GM23248 (cell line): ENCODE measurements around the gene ZNF229.
"Not testable (repeated sequence)": the region's sequence is repeated elsewhere in the genome, so short reads cannot be mapped to it uniquely, and the experiment has no call there.

Source experiments
- EZH2 ChIP-seq: fragments of 200-600 bp; sonication (generic); IDR thresholded peaks from 2 replicates; pipeline ENCODE4 v1.6.1; 2018; ENCODE audit warnings: antibody characterized with exemption, mild to moderate bottlenecking; ENCODE audit not compliant: insufficient read depth, poor library complexity, severe bottlenecking
- EZH2phosphoT487 ChIP-seq: fragments of 200-600 bp; sonication (generic); IDR thresholded peaks from 2 replicates; pipeline ENCODE4 v1.6.1; 2018; ENCODE audit warnings: antibody characterized with exemption, moderate library complexity, mild to moderate bottlenecking, low read depth; ENCODE audit not compliant: insufficient read depth

- not testable (repeated sequence) for TF ChIP-seq EZH2, EZH2phosphoT487
These were observed 59.0 kb downstream of the ZNF229 start for GRCh38 chr19:44389268-44389667.
